GM18517 (cell line): ENCODE data around the gene PPP2R1B.
"Not testable (repeated sequence)": the region's sequence is repeated elsewhere in the genome, so short reads cannot be mapped to it uniquely, and the experiment has no call there.

Source experiments
- ATAC-seq: cut with Tn5 transposase; IDR thresholded peaks from one replicate; pipeline ENCODE4 v1.9.1; 2021; ENCODE audit warnings: mild to moderate bottlenecking, moderate library complexity; ENCODE audit not compliant: unreplicated experiment

PPP2R1B gene

GRCh38 chr11:111784311-111784710 lies 18.1 kb upstream of the PPP2R1B start:
- not testable (repeated sequence) for ATAC-seq

GRCh38 chr11:111782109-111782741 lies 16.0 kb upstream of the PPP2R1B start:
- no peak for ATAC-seq

- no peak for ATAC-seq
Observed at GRCh38 chr11:111779118-111779517, 12.9 kb upstream of the PPP2R1B start.

GRCh38 chr11:111778047-111778558 lies 11.9 kb upstream of the PPP2R1B start:
- ATAC-seq, result no peak

- ATAC-seq, result peak; percentile 53
Observed at GRCh38 chr11:111777094-111778046, 11.2 kb upstream of the PPP2R1B start.

- peak; percentile 99 for ATAC-seq
Observed at GRCh38 chr11:111776398-111777093, 10.4 kb upstream of the PPP2R1B start.

- ATAC-seq, result no peak
Observed at GRCh38 chr11:111774955-111775710, 8.9 kb upstream of the PPP2R1B start.

GRCh38 chr11:111772535-111772934 lies 6.3 kb upstream of the PPP2R1B start:
- no peak for ATAC-seq

GRCh38 chr11:111771205-111771604 lies 5.0 kb upstream of the PPP2R1B start:
- not testable (repeated sequence) for ATAC-seq

- ATAC-seq, result no peak
Observed at GRCh38 chr11:111770581-111771134, 4.5 kb upstream of the PPP2R1B start.

- ATAC-seq, result no peak
Observed at GRCh38 chr11:111766834-111767142, 599 bp upstream of the PPP2R1B start.

- ATAC-seq, result no peak
Observed at GRCh38 chr11:111765320-111765983, 737 bp downstream of the PPP2R1B start.

- no peak for ATAC-seq
Observed at GRCh38 chr11:111764621-111765020, 1.6 kb downstream of the PPP2R1B start.

- ATAC-seq, result no peak
Observed at GRCh38 chr11:111762981-111763643, 3.1 kb downstream of the PPP2R1B start.

- ATAC-seq, result no peak
Observed at GRCh38 chr11:111762526-111762925, 3.7 kb downstream of the PPP2R1B start.

GRCh38 chr11:111761036-111761435 lies 5.2 kb downstream of the PPP2R1B start:
- ATAC-seq, result no peak

- no peak for ATAC-seq
Observed at GRCh38 chr11:111759778-111760407, 6.3 kb downstream of the PPP2R1B start.

GRCh38 chr11:111759376-111759775 lies 6.8 kb downstream of the PPP2R1B start:
- no peak for ATAC-seq

GRCh38 chr11:111756097-111756496 lies 10.1 kb downstream of the PPP2R1B start:
- no peak for ATAC-seq
